NCI-H774 (cell line): Measurements from ENCODE around the gene TNFSF18.
"Not testable (repeated sequence)": the region's sequence is repeated elsewhere in the genome, so short reads cannot be mapped to it uniquely, and the experiment has no call there.

Experiments used
- DNase-seq: peaks from one replicate; lab custom pipeline; 2025; lab: John Stamatoyannopoulos, UW

Gene TNFSF18

GRCh38 chr1:173050865-173051264 is at the start of gene TNFSF18:
TSS of gene TNFSF18 (minus strand) at chr1:173050941. CDS start at chr1:173050896, 45 bp downstream.
- DNase-seq = no peak

GRCh38 chr1:173099166-173099565 is 48.4 kb upstream of the TNFSF18 start:
- DNase-seq = no peak

GRCh38 chr1:173098117-173098516 is 47.4 kb upstream of the TNFSF18 start:
- no peak for DNase-seq

- no peak for DNase-seq
These were observed 46.3 kb upstream of the TNFSF18 start for GRCh38 chr1:173097001-173097400.

- DNase-seq = no peak
These were observed 44.9 kb upstream of the TNFSF18 start for GRCh38 chr1:173095632-173096031.

GRCh38 chr1:173094541-173094940 is 43.8 kb upstream of the TNFSF18 start:
- DNase-seq = no peak

- DNase-seq = no peak
These were observed 43.1 kb upstream of the TNFSF18 start for GRCh38 chr1:173093691-173094445.

- no peak for DNase-seq
These were observed 33.6 kb upstream of the TNFSF18 start for GRCh38 chr1:173084292-173084691.

GRCh38 chr1:173082913-173083312 is 32.2 kb upstream of the TNFSF18 start:
- DNase-seq = no peak

GRCh38 chr1:173074217-173074616 is 23.5 kb upstream of the TNFSF18 start:
- not testable (repeated sequence) for DNase-seq

GRCh38 chr1:173064011-173064410 is 13.3 kb upstream of the TNFSF18 start:
- no peak for DNase-seq

GRCh38 chr1:173063171-173063570 is 12.4 kb upstream of the TNFSF18 start:
- no peak for DNase-seq

- DNase-seq = no peak
These were observed 11.6 kb upstream of the TNFSF18 start for GRCh38 chr1:173062150-173062938.

GRCh38 chr1:173058556-173058955 is 7.8 kb upstream of the TNFSF18 start:
- no peak for DNase-seq

- no peak for DNase-seq
These were observed 7.2 kb upstream of the TNFSF18 start for GRCh38 chr1:173057984-173058383.

GRCh38 chr1:173056365-173056764 is 5.6 kb upstream of the TNFSF18 start:
- no peak for DNase-seq

GRCh38 chr1:173052681-173053196 is 2.0 kb upstream of the TNFSF18 start:
- DNase-seq = no peak

- no peak for DNase-seq
These were observed 1.5 kb downstream of the TNFSF18 start for GRCh38 chr1:173049322-173049633.

GRCh38 chr1:173048621-173049321 is 2.0 kb downstream of the TNFSF18 start:
- DNase-seq = no peak

GRCh38 chr1:173044656-173045055 is 6.1 kb downstream of the TNFSF18 start:
- DNase-seq = no peak

GRCh38 chr1:173043253-173043652 is 7.5 kb downstream of the TNFSF18 start:
- no peak for DNase-seq

GRCh38 chr1:173042806-173043205 is 7.9 kb downstream of the TNFSF18 start:
- DNase-seq = no peak

GRCh38 chr1:173039626-173040025 is 11.1 kb downstream of the TNFSF18 start:
- DNase-seq = no peak
